ENCODE data around the gene PTPRZ1. TPM values are rescaled to one million over a fixed set of nuclear protein-coding genes. Genes with fewer than 3 reads are reported as not detected.

PTPRZ1 gene
- total RNA-seq, 1 experiment from 2014 or later, result 74.2 TPM

DNA sequence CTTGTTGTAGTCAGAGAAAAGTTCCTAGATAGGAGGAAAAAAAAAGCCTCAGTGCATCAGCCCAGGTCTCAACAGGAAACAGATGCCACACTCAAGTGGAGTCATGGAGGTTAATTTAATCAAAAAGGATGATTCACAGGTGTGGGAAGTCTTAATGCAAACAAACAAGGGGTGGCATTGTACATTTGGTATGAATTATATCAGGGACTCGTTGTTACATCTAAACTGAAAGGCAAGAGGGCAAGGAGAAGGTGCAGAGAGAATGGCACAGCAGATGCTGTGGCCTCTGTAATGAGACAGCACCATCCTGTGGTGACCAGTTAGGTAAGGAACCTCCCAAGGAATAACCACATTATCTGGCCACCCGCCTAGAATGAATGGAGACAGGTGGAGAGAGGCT, 133.7 kb downstream of the PTPRZ1 start:
- WGBS (ENCODE audit: extremely low coverage, insufficient read length, low lambda C conversion rate), result no CpG with 5 or more reads among the region's 2 CpGs
- no peak overlapping the region for H3K14ac ChIP-seq (ENCODE audit: insufficient read depth, low read length)
- H3K23me2 ChIP-seq (ENCODE audit: insufficient read length, low read depth, low read length, poor library complexity, severe bottlenecking), result no peaks in the 10 kb centered on the region
- no peak overlapping the region for H2BK120ac ChIP-seq (ENCODE audit: low read depth, low read length, poor library complexity, severe bottlenecking)
- DNase-seq, result no peak
- Mint-ChIP-seq H3K27ac (no peak overlapping the region), H3K4me3 (no peak overlapping the region), H3K27me3 (ENCODE audit: low read depth) (no peaks in the 10 kb centered on the region), H3K36me3 (ENCODE audit: insufficient read depth in 1 of 3, low read depth in 3 of 3) (peaks cover 18 to 27% (median 18%) of the 10 kb centered on the region in 3 experiments), H3K4me1 (no peaks in the 10 kb centered on the region; a peak in 1 of 4 replicates), H3K9me3 (no peaks in the 10 kb centered on the region)
- no peak overlapping the region for H4K8ac ChIP-seq (replicated peaks; ENCODE audit: insufficient read length, low read depth, low read length)
- no peaks in the 10 kb centered on the region for H3K9me3 ChIP-seq (ENCODE audit: control insufficient read depth, low read depth, low read length)
- no peaks in the 10 kb centered on the region for H3K79me1 ChIP-seq (ENCODE audit: insufficient read depth, low read depth, low read length, poor library complexity, severe bottlenecking)
- no peak overlapping the region for H2BK15ac ChIP-seq (ENCODE audit: low read depth, low read length)
- no peaks in the 10 kb centered on the region for H3K79me2 ChIP-seq (ENCODE audit: insufficient read depth, low read length)
- TF ChIP-seq, protein P1, sequence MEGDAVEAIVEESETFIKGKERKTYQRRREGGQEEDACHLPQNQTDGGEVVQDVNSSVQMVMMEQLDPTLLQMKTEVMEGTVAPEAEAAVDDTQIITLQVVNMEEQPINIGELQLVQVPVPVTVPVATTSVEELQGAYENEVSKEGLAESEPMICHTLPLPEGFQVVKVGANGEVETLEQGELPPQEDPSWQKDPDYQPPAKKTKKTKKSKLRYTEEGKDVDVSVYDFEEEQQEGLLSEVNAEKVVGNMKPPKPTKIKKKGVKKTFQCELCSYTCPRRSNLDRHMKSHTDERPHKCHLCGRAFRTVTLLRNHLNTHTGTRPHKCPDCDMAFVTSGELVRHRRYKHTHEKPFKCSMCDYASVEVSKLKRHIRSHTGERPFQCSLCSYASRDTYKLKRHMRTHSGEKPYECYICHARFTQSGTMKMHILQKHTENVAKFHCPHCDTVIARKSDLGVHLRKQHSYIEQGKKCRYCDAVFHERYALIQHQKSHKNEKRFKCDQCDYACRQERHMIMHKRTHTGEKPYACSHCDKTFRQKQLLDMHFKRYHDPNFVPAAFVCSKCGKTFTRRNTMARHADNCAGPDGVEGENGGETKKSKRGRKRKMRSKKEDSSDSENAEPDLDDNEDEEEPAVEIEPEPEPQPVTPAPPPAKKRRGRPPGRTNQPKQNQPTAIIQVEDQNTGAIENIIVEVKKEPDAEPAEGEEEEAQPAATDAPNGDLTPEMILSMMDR (conservative IDR thresholded peaks at IDR 0.05), result peak; percentile 49
- H4K20me1 ChIP-seq (ENCODE audit: control insufficient read depth, insufficient read depth, insufficient read length), result no peaks in the 10 kb centered on the region
- H3K27ac ChIP-seq (ENCODE audit: insufficient read length, low read depth, low read length), result no peak overlapping the region
- no peak overlapping the region for H3K18ac ChIP-seq (ENCODE audit: insufficient read length, low read depth, low read length)
- no peak overlapping the region for H2AK5ac ChIP-seq (ENCODE audit: insufficient read length, low read length)
- H3K56ac ChIP-seq (ENCODE audit: insufficient read length, low read depth, low read length), result no peak overlapping the region
- no peaks in the 10 kb centered on the region for H3K4me1 ChIP-seq (ENCODE audit: insufficient read depth, low read length)
- H4K91ac ChIP-seq (ENCODE audit: insufficient read length, low read depth, low read length), result no peak overlapping the region
- H4K5ac ChIP-seq (ENCODE audit: insufficient read length, low read depth, low read length), result no peak overlapping the region
- H3K9ac ChIP-seq (ENCODE audit: extremely low read depth, insufficient read length, low read length), result no peak overlapping the region
- no peaks in the 10 kb centered on the region for H3K27me3 ChIP-seq (ENCODE audit: insufficient read depth, low read length)
- H3K23ac ChIP-seq (ENCODE audit: insufficient read length, low read depth, low read length), result no peak overlapping the region
- no peak overlapping the region for H3K4me2 ChIP-seq (ENCODE audit: insufficient read depth, insufficient read length, low read length)
- no peak overlapping the region for H2BK12ac ChIP-seq (ENCODE audit: insufficient read length, low read depth, low read length)
- no peak overlapping the region for H3K4ac ChIP-seq (ENCODE audit: low read depth, low read length)
- no peak overlapping the region for H3T11ph ChIP-seq (ENCODE audit: low read length)
- H2BK20ac ChIP-seq (ENCODE audit: low read depth, low read length, poor library complexity, severe bottlenecking), result no peak overlapping the region
- H2BK5ac ChIP-seq (ENCODE audit: insufficient read length, low read length), result no peak overlapping the region
- H2AFZ ChIP-seq (ENCODE audit: low read length), result no peak overlapping the region
